ENCODE data around the gene CTPS1.

CTPS1 gene

DNA sequence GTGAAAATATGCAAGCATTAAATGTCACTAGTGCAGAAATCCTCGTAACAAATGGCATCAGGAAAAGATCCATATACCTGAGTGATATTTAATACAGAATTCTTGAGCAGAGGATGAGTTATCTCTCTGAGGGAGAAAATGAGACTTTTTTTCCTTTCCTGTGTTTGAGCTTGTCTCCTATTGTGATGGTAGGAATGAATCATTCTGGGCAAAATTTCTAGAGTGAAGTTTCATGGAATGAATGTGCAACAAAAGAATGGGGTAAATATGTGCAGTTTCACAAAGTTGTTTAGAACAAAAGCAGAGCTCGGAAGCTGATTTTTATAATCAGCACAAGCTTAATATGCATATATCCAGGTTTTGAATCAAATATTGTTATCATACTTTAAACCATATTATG is 4.6 kb downstream of the CTPS1 start:
- WGBS (ENCODE audit: extremely low coverage, insufficient coverage, low lambda C conversion rate) = no CpG with 5 or more reads among the region's 2 CpGs

DNA sequence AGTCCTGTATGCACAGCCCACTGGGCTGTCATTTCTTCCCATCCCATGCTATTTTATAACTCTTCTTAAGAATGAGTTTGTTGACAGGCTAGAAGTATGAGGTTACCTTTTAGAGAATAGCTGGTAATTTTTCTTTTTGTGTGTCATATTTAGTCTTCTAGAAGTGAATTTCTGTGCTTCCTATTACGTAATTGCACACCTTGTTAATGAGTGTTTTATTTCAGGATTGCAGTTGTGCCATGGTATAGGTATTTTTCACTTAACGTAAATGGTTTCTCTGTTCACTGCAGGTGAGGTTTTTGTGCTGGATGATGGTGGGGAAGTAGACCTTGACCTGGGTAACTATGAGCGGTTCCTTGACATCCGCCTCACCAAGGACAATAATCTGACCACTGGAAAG is 5.0 kb downstream of the CTPS1 start:
- H4K5ac ChIP-seq (ENCODE audit: low read length) = no peak overlapping the region
- peaks cover 29% of the 10 kb centered on the region for H3K79me1 ChIP-seq (ENCODE audit: low read length)
- no peak overlapping the region for H3K27ac ChIP-seq (ENCODE audit: low read depth, low read length)
- H3K18ac ChIP-seq (ENCODE audit: low read length) = no peak overlapping the region
- H2BK120ac ChIP-seq (ENCODE audit: low read depth, low read length) = no peak overlapping the region
- no peaks in the 10 kb centered on the region for H3K27me3 ChIP-seq (ENCODE audit: insufficient read depth, low read length, poor library complexity)
- DNase-seq = no peak
- H3K36me3 ChIP-seq (ENCODE audit: control insufficient read depth, insufficient read depth, low read length) = peaks cover 20% of the 10 kb centered on the region
- no peak overlapping the region for H4K8ac ChIP-seq (ENCODE audit: low read depth, low read length)
- no peak overlapping the region for H3K23ac ChIP-seq (ENCODE audit: low read length)
- H3K9ac ChIP-seq (ENCODE audit: low read length) = no peak overlapping the region
- H3K79me2 ChIP-seq (ENCODE audit: control insufficient read depth, insufficient read depth, low read length) = peaks cover 43% of the 10 kb centered on the region
- no peak overlapping the region for H2BK15ac ChIP-seq (replicated peaks; ENCODE audit: low read depth)
- H3K4me2 ChIP-seq (ENCODE audit: low read length) = no peak overlapping the region
- peaks cover 8% of the 10 kb centered on the region for H3K4me1 ChIP-seq (ENCODE audit: control insufficient read depth, low read depth, low read length)
- no peak overlapping the region for H3K56ac ChIP-seq (ENCODE audit: low read length)
- H2AK5ac ChIP-seq (ENCODE audit: low read length) = no peak overlapping the region
- no peak overlapping the region for H3K4ac ChIP-seq (ENCODE audit: low read depth, low read length)
- no peak overlapping the region for H2BK5ac ChIP-seq (ENCODE audit: low read length)
- no CpG with 5 or more reads among the region's 4 CpGs for WGBS (ENCODE audit: extremely low coverage, insufficient coverage, low lambda C conversion rate)
- no peak overlapping the region for H3K4me3 ChIP-seq (ENCODE audit: low read length)

More for the DNA sequence above, 4.6 kb downstream of the CTPS1 start:
- Histone ChIP-seq H3K23ac (ENCODE audit: low read length) (no peak overlapping the region), H3K9ac (ENCODE audit: low read length) (no peak overlapping the region), H3K4me3 (ENCODE audit: low read length) (no peak overlapping the region), H2BK5ac (ENCODE audit: low read length) (no peak overlapping the region), H2BK15ac (replicated peaks; ENCODE audit: low read depth) (no peak overlapping the region), H3K4me2 (ENCODE audit: low read length) (no peak overlapping the region), H3K36me3 (ENCODE audit: control insufficient read depth, insufficient read depth, low read length) (peaks cover 18% of the 10 kb centered on the region), H3K79me1 (ENCODE audit: low read length) (peaks cover 28% of the 10 kb centered on the region), H4K8ac (ENCODE audit: low read depth, low read length) (no peak overlapping the region), H3K18ac (ENCODE audit: low read length) (no peak overlapping the region), H4K5ac (ENCODE audit: low read length) (no peak overlapping the region), H2BK120ac (ENCODE audit: low read depth, low read length) (no peak overlapping the region), H3K56ac (ENCODE audit: low read length) (no peak overlapping the region), H3K4me1 (ENCODE audit: control insufficient read depth, low read depth, low read length) (peaks cover 8% of the 10 kb centered on the region), H3K79me2 (ENCODE audit: control insufficient read depth, insufficient read depth, low read length) (peaks cover 43% of the 10 kb centered on the region), H3K27me3 (ENCODE audit: insufficient read depth, low read length, poor library complexity) (no peaks in the 10 kb centered on the region), H3K27ac (ENCODE audit: low read depth, low read length) (no peak overlapping the region), H3K4ac (ENCODE audit: low read depth, low read length) (no peak overlapping the region), H2AK5ac (ENCODE audit: low read length) (no peak overlapping the region)
- no peak for DNase-seq

DNA sequence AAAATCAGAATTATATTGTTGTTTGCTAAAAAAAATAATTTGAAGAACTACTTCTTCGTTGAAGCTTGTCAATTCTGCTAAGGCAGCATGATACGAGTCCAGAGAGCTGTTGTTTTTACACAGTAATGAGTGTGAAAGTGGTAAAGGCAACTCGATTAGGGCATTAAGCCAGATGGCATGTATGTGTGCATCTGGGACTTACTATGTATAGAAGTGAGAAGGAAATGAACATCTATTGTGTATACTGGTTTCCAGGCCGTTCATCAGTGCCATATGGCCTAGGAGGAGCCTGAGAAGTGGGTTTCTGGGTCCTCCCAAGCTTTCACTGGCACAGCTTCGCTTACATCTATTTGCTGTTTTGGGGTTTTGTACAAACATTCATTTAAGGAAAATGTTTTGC is 5.7 kb downstream of the CTPS1 start:
- H2AK5ac ChIP-seq (ENCODE audit: low read length) = no peak overlapping the region
- H3K27me3 ChIP-seq (ENCODE audit: insufficient read depth, low read length, poor library complexity) = no peaks in the 10 kb centered on the region
- H2BK5ac ChIP-seq (ENCODE audit: low read length) = no peak overlapping the region
- DNase-seq = no peak
- H3K56ac ChIP-seq (ENCODE audit: low read length) = no peak overlapping the region
- H3K23ac ChIP-seq (ENCODE audit: low read length) = no peak overlapping the region
- no peak overlapping the region for H2BK120ac ChIP-seq (ENCODE audit: low read depth, low read length)
- H3K4me3 ChIP-seq (ENCODE audit: low read length) = no peak overlapping the region
- no peak overlapping the region for H3K18ac ChIP-seq (ENCODE audit: low read length)
- H4K8ac ChIP-seq (ENCODE audit: low read depth, low read length) = no peak overlapping the region
- H3K79me1 ChIP-seq (ENCODE audit: low read length) = peaks cover 29% of the 10 kb centered on the region
- H3K9ac ChIP-seq (ENCODE audit: low read length) = no peak overlapping the region
- WGBS (ENCODE audit: extremely low coverage, insufficient coverage, low lambda C conversion rate) = no CpG with 5 or more reads among the region's 5 CpGs
- no peak overlapping the region for H3K4ac ChIP-seq (ENCODE audit: low read depth, low read length)
- peaks cover 42% of the 10 kb centered on the region for H3K79me2 ChIP-seq (ENCODE audit: control insufficient read depth, insufficient read depth, low read length)
- H3K36me3 ChIP-seq (ENCODE audit: control insufficient read depth, insufficient read depth, low read length) = peaks cover 20% of the 10 kb centered on the region
- no peak overlapping the region for H3K27ac ChIP-seq (ENCODE audit: low read depth, low read length)
- no peak overlapping the region for H3K4me2 ChIP-seq (ENCODE audit: low read length)
- H2BK15ac ChIP-seq (replicated peaks; ENCODE audit: low read depth) = no peak overlapping the region
- H3K4me1 ChIP-seq (ENCODE audit: control insufficient read depth, low read depth, low read length) = peaks cover 8% of the 10 kb centered on the region
- H4K5ac ChIP-seq (ENCODE audit: low read length) = no peak overlapping the region

DNA sequence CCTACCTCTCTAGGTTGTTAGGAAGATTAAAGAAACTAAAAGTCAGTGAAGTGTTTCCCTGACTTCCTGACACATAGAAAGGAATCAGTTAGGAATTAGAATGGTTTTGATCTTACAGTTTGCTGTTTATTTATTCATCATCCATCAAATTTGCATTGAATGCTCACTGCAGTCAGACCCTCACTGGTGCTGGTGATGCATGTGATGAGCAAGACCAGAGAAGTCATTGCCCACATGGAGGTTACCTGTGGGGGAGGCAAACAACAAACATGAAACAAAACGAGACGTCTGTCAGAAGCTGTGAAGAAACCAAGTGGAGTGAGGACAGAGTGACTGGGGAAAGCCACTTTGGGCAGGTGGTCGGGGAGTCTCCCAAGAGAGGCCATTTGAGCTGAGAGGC is 6.4 kb downstream of the CTPS1 start:
- no peak overlapping the region for H3K9ac ChIP-seq (ENCODE audit: low read length)
- H3K4ac ChIP-seq (ENCODE audit: low read depth, low read length) = no peak overlapping the region
- no CpG with 5 or more reads among the region's 3 CpGs for WGBS (ENCODE audit: extremely low coverage, insufficient coverage, low lambda C conversion rate)
- H3K27ac ChIP-seq (ENCODE audit: low read depth, low read length) = no peak overlapping the region
- H3K23ac ChIP-seq (ENCODE audit: low read length) = no peak overlapping the region
- peaks cover 20% of the 10 kb centered on the region for H3K36me3 ChIP-seq (ENCODE audit: control insufficient read depth, insufficient read depth, low read length)
- no peak overlapping the region for H2BK120ac ChIP-seq (ENCODE audit: low read depth, low read length)
- H4K8ac ChIP-seq (ENCODE audit: low read depth, low read length) = no peak overlapping the region
- H3K18ac ChIP-seq (ENCODE audit: low read length) = no peak overlapping the region
- peaks cover 8% of the 10 kb centered on the region for H3K4me1 ChIP-seq (ENCODE audit: control insufficient read depth, low read depth, low read length)
- H2AK5ac ChIP-seq (ENCODE audit: low read length) = no peak overlapping the region
- no peak overlapping the region for H2BK15ac ChIP-seq (replicated peaks; ENCODE audit: low read depth)
- no peak overlapping the region for H4K5ac ChIP-seq (ENCODE audit: low read length)
- no peak overlapping the region for H3K4me2 ChIP-seq (ENCODE audit: low read length)
- no peak overlapping the region for H3K56ac ChIP-seq (ENCODE audit: low read length)
- no peak overlapping the region for H2BK5ac ChIP-seq (ENCODE audit: low read length)
- H3K27me3 ChIP-seq (ENCODE audit: insufficient read depth, low read length, poor library complexity) = no peaks in the 10 kb centered on the region
- no peak overlapping the region for H3K4me3 ChIP-seq (ENCODE audit: low read length)
- DNase-seq = no peak
- H3K79me2 ChIP-seq (ENCODE audit: control insufficient read depth, insufficient read depth, low read length) = peaks cover 35% of the 10 kb centered on the region
- H3K79me1 ChIP-seq (ENCODE audit: low read length) = peaks cover 26% of the 10 kb centered on the region

DNA sequence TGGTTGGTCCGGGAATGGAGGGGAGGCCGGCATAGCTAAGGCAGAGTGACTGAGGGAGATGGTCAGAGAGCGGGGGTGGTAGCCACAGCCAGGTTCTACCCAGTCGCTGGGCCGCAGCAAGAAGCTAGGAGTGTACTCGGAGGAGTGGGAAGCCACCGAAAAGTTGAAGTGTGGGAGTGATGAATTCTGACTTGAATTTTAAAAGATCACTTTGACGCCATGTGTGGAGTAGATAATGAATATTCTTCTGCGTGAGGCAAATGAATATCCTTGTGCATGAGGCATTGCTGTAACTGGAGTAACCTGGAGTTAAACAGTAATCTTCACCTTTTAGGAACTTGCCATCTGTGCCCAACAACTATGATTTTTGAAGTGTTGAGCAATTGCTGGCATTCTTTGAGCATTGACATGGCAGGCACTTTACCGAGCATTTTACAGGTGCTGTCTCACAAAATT is 6.9 kb downstream of the CTPS1 start:
- Histone ChIP-seq H2BK15ac (replicated peaks; ENCODE audit: low read depth) (no peak overlapping the region), H3K27me3 (ENCODE audit: insufficient read depth, low read length, poor library complexity) (no peaks in the 10 kb centered on the region), H3K18ac (ENCODE audit: low read length) (no peak overlapping the region), H3K4ac (ENCODE audit: low read depth, low read length) (no peak overlapping the region), H4K5ac (ENCODE audit: low read length) (no peak overlapping the region), H4K8ac (ENCODE audit: low read depth, low read length) (no peak overlapping the region), H3K79me1 (ENCODE audit: low read length) (peaks cover 26% of the 10 kb centered on the region), H3K9ac (ENCODE audit: low read length) (no peak overlapping the region), H2AK5ac (ENCODE audit: low read length) (no peak overlapping the region), H3K27ac (ENCODE audit: low read depth, low read length) (no peak overlapping the region), H3K4me3 (ENCODE audit: low read length) (no peak overlapping the region), H2BK5ac (ENCODE audit: low read length) (no peak overlapping the region), H3K36me3 (ENCODE audit: control insufficient read depth, insufficient read depth, low read length) (peaks cover 20% of the 10 kb centered on the region), H3K79me2 (ENCODE audit: control insufficient read depth, insufficient read depth, low read length) (peaks cover 30% of the 10 kb centered on the region), H3K4me1 (ENCODE audit: control insufficient read depth, low read depth, low read length) (peaks cover 6% of the 10 kb centered on the region), H3K4me2 (ENCODE audit: low read length) (no peak overlapping the region), H3K56ac (ENCODE audit: low read length) (no peak overlapping the region), H2BK120ac (ENCODE audit: low read depth, low read length) (no peak overlapping the region), H3K23ac (ENCODE audit: low read length) (no peak overlapping the region)
- DNase-seq = no peak
- no CpG with 5 or more reads among the region's 10 CpGs for WGBS (ENCODE audit: extremely low coverage, insufficient coverage, low lambda C conversion rate)

DNA sequence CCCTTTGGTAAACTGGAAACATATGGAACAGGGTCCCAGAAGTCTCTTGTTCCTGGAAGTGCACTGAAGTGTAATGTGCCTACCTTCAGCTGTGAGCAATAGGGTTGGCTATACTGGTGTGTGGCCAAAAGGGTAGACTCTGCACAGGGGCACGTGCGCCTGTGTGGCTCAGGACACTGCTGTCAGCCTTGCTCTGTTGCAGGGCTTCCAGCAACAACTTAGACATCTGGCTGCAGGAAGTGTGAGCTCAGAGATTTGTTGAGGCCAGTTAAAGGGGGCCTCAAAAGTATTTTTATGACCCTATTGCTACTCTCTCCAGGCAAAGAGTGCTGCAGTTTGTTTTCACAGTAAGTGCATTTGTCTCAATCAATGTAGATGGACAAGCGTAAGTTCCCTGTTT is 7.5 kb downstream of the CTPS1 start:
- no peak overlapping the region for H2BK120ac ChIP-seq (ENCODE audit: low read depth, low read length)
- no peak overlapping the region for H3K27ac ChIP-seq (ENCODE audit: low read depth, low read length)
- H2BK5ac ChIP-seq (ENCODE audit: low read length) = no peak overlapping the region
- no peak overlapping the region for H3K9ac ChIP-seq (ENCODE audit: low read length)
- no peak overlapping the region for H4K5ac ChIP-seq (ENCODE audit: low read length)
- no peak overlapping the region for H3K18ac ChIP-seq (ENCODE audit: low read length)
- no peak overlapping the region for H2BK15ac ChIP-seq (replicated peaks; ENCODE audit: low read depth)
- no peak overlapping the region for H3K23ac ChIP-seq (ENCODE audit: low read length)
- H3K27me3 ChIP-seq (ENCODE audit: insufficient read depth, low read length, poor library complexity) = no peaks in the 10 kb centered on the region
- H3K36me3 ChIP-seq (ENCODE audit: control insufficient read depth, insufficient read depth, low read length) = peaks cover 22% of the 10 kb centered on the region
- H3K4me2 ChIP-seq (ENCODE audit: low read length) = no peak overlapping the region
- peaks cover 23% of the 10 kb centered on the region for H3K79me1 ChIP-seq (ENCODE audit: low read length)
- no CpG with 5 or more reads among the region's 3 CpGs for WGBS (ENCODE audit: extremely low coverage, insufficient coverage, low lambda C conversion rate)
- peaks cover 2% of the 10 kb centered on the region for H3K4me1 ChIP-seq (ENCODE audit: control insufficient read depth, low read depth, low read length)
- DNase-seq = no peak
- no peak overlapping the region for H3K4ac ChIP-seq (ENCODE audit: low read depth, low read length)
- H2AK5ac ChIP-seq (ENCODE audit: low read length) = no peak overlapping the region
- H3K56ac ChIP-seq (ENCODE audit: low read length) = no peak overlapping the region
- H4K8ac ChIP-seq (ENCODE audit: low read depth, low read length) = no peak overlapping the region
- no peak overlapping the region for H3K4me3 ChIP-seq (ENCODE audit: low read length)
- peaks cover 24% of the 10 kb centered on the region for H3K79me2 ChIP-seq (ENCODE audit: control insufficient read depth, insufficient read depth, low read length)

Measured in mesendoderm (in vitro differentiated cells).